HG03457 (cell line): ENCODE measurements around the gene TFF2.

Experiments
- ATAC-seq: cut with Tn5 transposase; IDR thresholded peaks from one replicate; pipeline ENCODE4 v1.9.1; 2021; ENCODE audit warnings: moderate number of reproducible peaks; ENCODE audit not compliant: unreplicated experiment

Gene TFF2

GRCh38 chr21:42350927-42351426, at the start of gene TFF2:
TSS of gene TFF2 (minus strand) at chr21:42350994. CDS start at chr21:42350957, 37 bp downstream.
- ATAC-seq = no peak

- ATAC-seq = no peak
These were observed 49.7 kb upstream of the TFF2 start for GRCh38 chr21:42400525-42400924.

- no peak for ATAC-seq
These were observed 47.7 kb upstream of the TFF2 start for GRCh38 chr21:42398436-42399028.

GRCh38 chr21:42397746-42398394, 47.1 kb upstream of the TFF2 start:
- no peak for ATAC-seq

- no peak for ATAC-seq
These were observed 46.3 kb upstream of the TFF2 start for GRCh38 chr21:42396799-42397745.

GRCh38 chr21:42395905-42396651, 45.3 kb upstream of the TFF2 start, which contains the start of gene TMPRSS3:
TSS of gene TMPRSS3 (minus strand) at chr21:42396052. CDS start at chr21:42395417, 635 bp downstream.
- ATAC-seq = no peak

GRCh38 chr21:42395302-42395701, 44.5 kb upstream of the TFF2 start:
- ATAC-seq = no peak

- no peak for ATAC-seq
These were observed 42.7 kb upstream of the TFF2 start for GRCh38 chr21:42393443-42393950.

- no peak for ATAC-seq
These were observed 42.1 kb upstream of the TFF2 start for GRCh38 chr21:42392731-42393442.

GRCh38 chr21:42391297-42391696, 40.5 kb upstream of the TFF2 start:
- ATAC-seq = no peak

- ATAC-seq = no peak
These were observed 39.9 kb upstream of the TFF2 start for GRCh38 chr21:42390696-42391095.

- ATAC-seq = no peak
These were observed 39.4 kb upstream of the TFF2 start for GRCh38 chr21:42390193-42390592.

- ATAC-seq = no peak
These were observed 38.6 kb upstream of the TFF2 start for GRCh38 chr21:42389449-42389835.

- no peak for ATAC-seq
These were observed 38.1 kb upstream of the TFF2 start for GRCh38 chr21:42388740-42389448.

- ATAC-seq = no peak
These were observed 37.1 kb upstream of the TFF2 start for GRCh38 chr21:42387843-42388340.

- ATAC-seq = no peak
These were observed 36.4 kb upstream of the TFF2 start for GRCh38 chr21:42387164-42387563.

GRCh38 chr21:42386034-42386591, 35.3 kb upstream of the TFF2 start:
- no peak for ATAC-seq

- no peak for ATAC-seq
These were observed 34.8 kb upstream of the TFF2 start for GRCh38 chr21:42385619-42386018.

GRCh38 chr21:42384989-42385388, 34.2 kb upstream of the TFF2 start:
- no peak for ATAC-seq
